OCI-LY1 (cell line): ENCODE measurements around the gene GLDN.

Experiments
- EZH2 ChIP-seq: fragments of 200-600 bp; sonication (generic), shearing (Covaris generic); IDR thresholded peaks from 2 replicates; pipeline ENCODE4 v1.8.0; 2017; ENCODE audit warnings: borderline replicate concordance, mixed run types, mild to moderate bottlenecking, antibody characterized with exemption, low read length, moderate library complexity, mixed read lengths
- TF ChIP-seq, protein P1 (sequence below): fragments of 200-600 bp; sonication (generic), shearing (Covaris generic); IDR thresholded peaks from 2 replicates; pipeline ENCODE4 v1.5.1; 2017; ENCODE audit warnings: mild to moderate bottlenecking, antibody characterized with exemption, low read length, moderate library complexity, mixed read lengths

DNA sequence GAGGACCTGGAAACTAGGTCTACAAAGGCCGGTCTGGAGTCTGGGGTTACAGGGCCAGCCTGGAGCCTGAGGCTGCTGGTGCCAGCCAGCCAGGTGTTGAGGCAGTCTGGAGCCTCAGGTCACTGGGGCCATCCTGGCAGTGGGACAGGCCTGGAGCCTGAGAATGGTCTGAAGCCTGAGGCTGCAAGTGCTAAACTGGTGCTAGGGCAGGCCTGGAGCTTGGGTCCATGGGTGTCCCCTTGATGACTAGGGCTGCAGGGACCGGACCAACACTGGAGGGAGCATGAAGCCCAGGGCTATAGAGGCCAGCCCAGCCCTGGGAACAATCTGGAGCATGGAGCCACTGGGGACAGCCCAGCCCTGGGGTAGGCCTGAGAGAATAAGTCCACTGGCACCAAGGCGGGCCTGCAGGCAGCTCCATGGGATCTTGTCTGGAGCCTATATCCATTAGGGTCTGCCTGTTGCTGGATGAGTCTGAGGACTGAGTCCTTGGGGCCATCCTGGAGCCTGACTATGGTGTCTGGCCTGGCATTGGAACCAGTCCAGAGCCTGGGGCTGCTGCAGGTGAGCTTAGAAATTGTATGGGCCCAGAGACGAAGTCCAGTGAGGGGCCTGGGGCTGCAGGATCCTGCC is 101.9 kb downstream of the GLDN start:
- TF ChIP-seq EZH2: no peak
- TF ChIP-seq, protein P1, sequence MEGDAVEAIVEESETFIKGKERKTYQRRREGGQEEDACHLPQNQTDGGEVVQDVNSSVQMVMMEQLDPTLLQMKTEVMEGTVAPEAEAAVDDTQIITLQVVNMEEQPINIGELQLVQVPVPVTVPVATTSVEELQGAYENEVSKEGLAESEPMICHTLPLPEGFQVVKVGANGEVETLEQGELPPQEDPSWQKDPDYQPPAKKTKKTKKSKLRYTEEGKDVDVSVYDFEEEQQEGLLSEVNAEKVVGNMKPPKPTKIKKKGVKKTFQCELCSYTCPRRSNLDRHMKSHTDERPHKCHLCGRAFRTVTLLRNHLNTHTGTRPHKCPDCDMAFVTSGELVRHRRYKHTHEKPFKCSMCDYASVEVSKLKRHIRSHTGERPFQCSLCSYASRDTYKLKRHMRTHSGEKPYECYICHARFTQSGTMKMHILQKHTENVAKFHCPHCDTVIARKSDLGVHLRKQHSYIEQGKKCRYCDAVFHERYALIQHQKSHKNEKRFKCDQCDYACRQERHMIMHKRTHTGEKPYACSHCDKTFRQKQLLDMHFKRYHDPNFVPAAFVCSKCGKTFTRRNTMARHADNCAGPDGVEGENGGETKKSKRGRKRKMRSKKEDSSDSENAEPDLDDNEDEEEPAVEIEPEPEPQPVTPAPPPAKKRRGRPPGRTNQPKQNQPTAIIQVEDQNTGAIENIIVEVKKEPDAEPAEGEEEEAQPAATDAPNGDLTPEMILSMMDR: no peak
